Heart left ventricle (tissue), 13 donors: ENCODE results near the gene PIERCE2.

Source experiments
- POLR2A ChIP-seq, 2 donors: fragments of 450-650 bp; IDR thresholded peaks; one replicate each; pipeline ENCODE4 v1.6.1; 2017; ENCODE audit warnings: antibody characterized with exemption in 2 of 2, mild to moderate bottlenecking in 2 of 2, moderate library complexity in 2 of 2
- TF ChIP-seq, protein P1 (sequence below), 12 donors: fragments of 200-600 bp; sonication (generic) in 4 of 12; IDR thresholded peaks; one replicate each; pipeline versions ENCODE4 v1.5.0 to v1.8.0; 2018 to 2022; ENCODE audit warnings: antibody characterized with exemption in 12 of 12, mild to moderate bottlenecking in 5 of 12
- donor health status: ischemic (EF 13 %, LVEDD 7.1; RV severe dilation, severe dysfunction).
- donor health status: DM: no; HTN: yes; CAD: no.
- donor health status: DM: no; HTN: no; CAD: no.
- donor health status: ischemic (EF 25% LVEDD 6.9; RV normal size, moderate dysfunction).
- donor health status: ischemic (EF 25% LVEDD 5.7; RV mildly dilated, moderate dysfunction).
- donor health status: ischemic (EF 35%, LVEDD 5.7; RV mildly dilated, moderate dysfunction).
- donor health status: nonischemic (EF 11% LVEDD 7.7; RV severe dilation, severe dysfunction).
- donor health status: DM: yes; HTN: yes; CAD: no.
- donor health status: PGD.
- donor health status: ischemic (EF 29% LVEDD 5.4; RV normal size, mild dysfunction).
- donor health status: nonischemic (EF 23%, LVEDD 6.1; RV moderate dilation, normal function).

DNA sequence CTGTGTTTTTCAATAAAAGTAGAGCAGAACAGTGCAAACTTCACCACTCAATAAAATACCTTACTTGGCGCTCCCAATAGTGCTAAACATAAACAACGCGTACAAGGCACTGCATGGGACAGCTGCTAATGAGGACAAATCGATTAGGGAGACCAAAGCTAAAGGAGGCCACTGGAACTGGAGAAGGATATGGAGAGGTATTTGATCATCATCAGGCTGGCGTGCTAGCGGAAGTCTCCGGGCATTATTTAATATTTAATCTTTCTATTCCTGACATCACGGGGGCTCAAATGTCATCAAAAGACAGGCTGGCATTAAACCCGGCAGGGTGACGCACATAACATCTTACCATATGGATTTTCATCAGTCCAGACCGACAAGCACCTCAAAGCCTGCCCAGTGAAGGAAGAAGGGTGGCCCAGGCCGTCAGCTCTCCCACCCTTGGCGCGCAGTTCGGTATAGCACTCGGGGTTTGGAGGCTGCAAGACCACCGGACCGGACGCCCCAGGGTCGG, 740 bp upstream of the PIERCE2 start:
- no peak for TF ChIP-seq POLR2A (IDR thresholded peaks at IDR 0.05)
- TF ChIP-seq, protein P1, sequence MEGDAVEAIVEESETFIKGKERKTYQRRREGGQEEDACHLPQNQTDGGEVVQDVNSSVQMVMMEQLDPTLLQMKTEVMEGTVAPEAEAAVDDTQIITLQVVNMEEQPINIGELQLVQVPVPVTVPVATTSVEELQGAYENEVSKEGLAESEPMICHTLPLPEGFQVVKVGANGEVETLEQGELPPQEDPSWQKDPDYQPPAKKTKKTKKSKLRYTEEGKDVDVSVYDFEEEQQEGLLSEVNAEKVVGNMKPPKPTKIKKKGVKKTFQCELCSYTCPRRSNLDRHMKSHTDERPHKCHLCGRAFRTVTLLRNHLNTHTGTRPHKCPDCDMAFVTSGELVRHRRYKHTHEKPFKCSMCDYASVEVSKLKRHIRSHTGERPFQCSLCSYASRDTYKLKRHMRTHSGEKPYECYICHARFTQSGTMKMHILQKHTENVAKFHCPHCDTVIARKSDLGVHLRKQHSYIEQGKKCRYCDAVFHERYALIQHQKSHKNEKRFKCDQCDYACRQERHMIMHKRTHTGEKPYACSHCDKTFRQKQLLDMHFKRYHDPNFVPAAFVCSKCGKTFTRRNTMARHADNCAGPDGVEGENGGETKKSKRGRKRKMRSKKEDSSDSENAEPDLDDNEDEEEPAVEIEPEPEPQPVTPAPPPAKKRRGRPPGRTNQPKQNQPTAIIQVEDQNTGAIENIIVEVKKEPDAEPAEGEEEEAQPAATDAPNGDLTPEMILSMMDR (IDR thresholded peaks at IDR 0.05), result no peak
